ENCODE data around the gene PRDM16. TPM values are rescaled to one million over a fixed set of nuclear protein-coding genes. Genes with fewer than 3 reads are reported as not detected.

The PRDM16 gene
- total and polyA plus RNA-seq, 2 of the 13 experiments (the other 11 are each of a cell fraction or from before 2014, with no cell fraction given) = 0.15 to 0.81 TPM

DNA sequence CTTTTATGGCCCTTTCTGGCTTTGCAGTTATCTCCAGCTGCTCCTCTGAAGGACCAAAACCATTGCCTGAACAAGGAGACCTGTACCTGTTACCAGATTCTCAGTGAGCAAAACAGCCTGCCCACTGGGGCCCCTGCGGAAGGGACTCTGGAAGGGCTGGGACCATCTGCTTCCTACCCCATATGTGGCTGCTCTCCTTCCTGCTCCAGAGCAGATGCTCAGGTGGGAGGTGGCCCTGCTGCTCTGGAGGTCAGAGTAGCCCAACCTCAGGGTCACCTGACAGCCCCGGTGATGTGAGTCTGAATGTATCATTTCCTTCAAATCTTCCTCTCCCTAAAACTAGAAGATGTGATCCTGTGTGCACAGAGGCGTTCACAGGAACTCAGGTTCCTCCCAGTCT lies 33.6 kb downstream of the PRDM16 start:
- intact Hi-C loops (cut with micrococcal nuclease; ENCODE audit: unreplicated experiment) (no loop called here), in situ Hi-C loops (cut with HindIII; ENCODE audit: extremely low pct_ligation_motif_present, low pct_unique_long_range_greater_than_20kb) (no loop called here)
- H3K27me3 ChIP-seq (ENCODE audit: control insufficient read depth in 1 of 2, insufficient read depth in 2 of 2, low read length in 2 of 2) = peaks cover 6 to 8% of the 10 kb centered on the region in 2 experiments; a peak in 3 of 5 replicates
- no peak overlapping the region for H3K9ac ChIP-seq (ENCODE audit: insufficient read depth, low read depth, low read length)
- no peaks in the 10 kb centered on the region for H4K20me1 ChIP-seq (ENCODE audit: insufficient read depth, low read length)
- DNase-seq (ENCODE audit: low spot score) = no peak
- no TSS peak for BruUV-seq (replicated peaks)
- H3K4me3 ChIP-seq (replicated peaks in 1 of 3; ENCODE audit: insufficient read depth in 1 of 3, low read depth in 2 of 3, low read length in 3 of 3) = no peak overlapping the region
- CTCF ChIA-PET (ENCODE audit: low intra/inter-chr PET ratio, low total read pairs) = no interaction called here
- H3K79me2 ChIP-seq (ENCODE audit: insufficient read depth, low read length) = no peaks in the 10 kb centered on the region
- no peak overlapping the region for H3K4me2 ChIP-seq (ENCODE audit: low read depth, low read length)
- H3K36me3 ChIP-seq (replicated peaks in 1 of 2; ENCODE audit: control insufficient read depth in 1 of 2, insufficient read depth in 2 of 2, low read length in 2 of 2) = no peaks in the 10 kb centered on the region
- FAIRE-seq = no peak
- no peak overlapping the region for H3K27ac ChIP-seq (ENCODE audit: extremely low read length, insufficient read depth, low read length)
- no peak for ATAC-seq
- POLR2A ChIA-PET = no interaction called here
- peaks cover 11% of the 10 kb centered on the region; the same call in 1 of the 2 replicates for H3K4me1 ChIP-seq (ENCODE audit: insufficient read depth, low read length)
- H3K9me3 ChIP-seq (ENCODE audit: low read length) = no peaks in the 10 kb centered on the region
- H2AFZ ChIP-seq (ENCODE audit: low read length) = no peak overlapping the region
- 70% methylated on average over 2 of the region's 3 CpGs for WGBS (ENCODE audit: low lambda C conversion rate)
- TF ChIP-seq NFIB (CRISPR knock-in tag; IDR thresholded peaks at IDR 0.05; ENCODE audit: borderline replicate concordance) (no peak), ZHX2 (IDR thresholded peaks at IDR 0.05; ENCODE audit: low read depth) (no peak), ZHX2 (CRISPR knock-in tag; IDR thresholded peaks at IDR 0.05; ENCODE audit: borderline replicate concordance) (no peak), ZNF468 (CRISPR knock-in tag; IDR thresholded peaks at IDR 0.05) (no peak), NFE2L1 (CRISPR knock-in tag; IDR thresholded peaks at IDR 0.05; ENCODE audit: borderline replicate concordance) (no peak), ATF7 (IDR thresholded peaks at IDR 0.05) (no peak), ATF7 (CRISPR knock-in tag; IDR thresholded peaks at IDR 0.05) (no peak), ZNF136 (CRISPR knock-in tag; IDR thresholded peaks at IDR 0.05; ENCODE audit: low read depth) (no peak), PAX8 (CRISPR knock-in tag; IDR thresholded peaks at IDR 0.05; ENCODE audit: borderline replicate concordance) (no peak), HNRNPL (IDR thresholded peaks at IDR 0.05; ENCODE audit: low read depth, low read length) (no peak), PRPF4 (IDR thresholded peaks at IDR 0.05; ENCODE audit: low read depth, low read length, poor library complexity, severe bottlenecking) (no peak), MLX (CRISPR knock-in tag; IDR thresholded peaks at IDR 0.05) (no peak), CHCHD3 (CRISPR knock-in tag; IDR thresholded peaks at IDR 0.05) (no peak), ETV6 (CRISPR knock-in tag; conservative IDR thresholded peaks at IDR 0.05) (no peak)
- TF ChIP-seq, protein P1, sequence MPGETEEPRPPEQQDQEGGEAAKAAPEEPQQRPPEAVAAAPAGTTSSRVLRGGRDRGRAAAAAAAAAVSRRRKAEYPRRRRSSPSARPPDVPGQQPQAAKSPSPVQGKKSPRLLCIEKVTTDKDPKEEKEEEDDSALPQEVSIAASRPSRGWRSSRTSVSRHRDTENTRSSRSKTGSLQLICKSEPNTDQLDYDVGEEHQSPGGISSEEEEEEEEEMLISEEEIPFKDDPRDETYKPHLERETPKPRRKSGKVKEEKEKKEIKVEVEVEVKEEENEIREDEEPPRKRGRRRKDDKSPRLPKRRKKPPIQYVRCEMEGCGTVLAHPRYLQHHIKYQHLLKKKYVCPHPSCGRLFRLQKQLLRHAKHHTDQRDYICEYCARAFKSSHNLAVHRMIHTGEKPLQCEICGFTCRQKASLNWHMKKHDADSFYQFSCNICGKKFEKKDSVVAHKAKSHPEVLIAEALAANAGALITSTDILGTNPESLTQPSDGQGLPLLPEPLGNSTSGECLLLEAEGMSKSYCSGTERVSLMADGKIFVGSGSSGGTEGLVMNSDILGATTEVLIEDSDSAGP (CRISPR knock-in tag; IDR thresholded peaks at IDR 0.05; ENCODE audit: borderline replicate concordance) = no peak
- TF ChIP-seq, protein P2, sequence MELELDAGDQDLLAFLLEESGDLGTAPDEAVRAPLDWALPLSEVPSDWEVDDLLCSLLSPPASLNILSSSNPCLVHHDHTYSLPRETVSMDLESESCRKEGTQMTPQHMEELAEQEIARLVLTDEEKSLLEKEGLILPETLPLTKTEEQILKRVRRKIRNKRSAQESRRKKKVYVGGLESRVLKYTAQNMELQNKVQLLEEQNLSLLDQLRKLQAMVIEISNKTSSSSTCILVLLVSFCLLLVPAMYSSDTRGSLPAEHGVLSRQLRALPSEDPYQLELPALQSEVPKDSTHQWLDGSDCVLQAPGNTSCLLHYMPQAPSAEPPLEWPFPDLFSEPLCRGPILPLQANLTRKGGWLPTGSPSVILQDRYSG (CRISPR knock-in tag; IDR thresholded peaks at IDR 0.05) = no peak
